Lower leg skin (tissue), 3 donors: ENCODE measurements around the gene CLEC4D.
"Not testable (repeated sequence)": the region's sequence is repeated elsewhere in the genome, so short reads cannot be mapped to it uniquely, and the experiment has no call there.

Source experiments
- CTCF ChIP-seq, 3 donors: fragments of 450-650 bp; IDR thresholded peaks; one replicate each; pipeline ENCODE4 v1.5.1; 2016; ENCODE audit warnings: antibody characterized with exemption in 3 of 3, mild to moderate bottlenecking in 3 of 3, moderate library complexity in 2 of 3
- POLR2A ChIP-seq, 2 donors: fragments of 450-650 bp; IDR thresholded peaks; one replicate each; pipeline ENCODE4 v1.6.1; 2016 to 2017; ENCODE audit warnings: antibody characterized with exemption in 2 of 2, mild to moderate bottlenecking in 1 of 2, moderate library complexity in 1 of 2

GRCh38 chr12:8540831-8541230 is 27.5 kb downstream of the CLEC4D start, which contains the start of gene CLEC4E:
- not testable (repeated sequence) for TF ChIP-seq CTCF, POLR2A (IDR thresholded peaks at IDR 0.05)
